Activated B cell treated with CpG ODN at 0.5 μM for 24 hours (primary cell): ENCODE measurements around the gene STXBP6. TPM values are rescaled to one million over a fixed set of nuclear protein-coding genes. Genes with fewer than 3 reads are reported as not detected.

Experiments
- ATAC-seq: fragments of 200-7000 bp; cut with Tn5 transposase; one replicate; pipeline ENCODE4 v1.10.0; 2021; ENCODE audit warnings: low read depth, mild to moderate bottlenecking, moderate library complexity
- CTCF ChIA-PET: fragments of 350-600 bp; sonication (Branson Sonifier 250); formaldehyde crosslinking; loops from one replicate; lab custom pipeline; 2021; ENCODE audit warnings: antibody characterized with exemption; lab: Charles Lee
- POLR2A ChIA-PET: fragments of 350-600 bp; sonication (Branson Sonifier 250); formaldehyde crosslinking; loops from one replicate; lab custom pipeline; 2021; ENCODE audit warnings: antibody characterized with exemption; lab: Charles Lee
- DNase-seq: peaks from one replicate; pipeline ENCODE4 v3.0.0; 2022
- H3K27ac Mint-ChIP-seq: one replicate; pipeline ENCODE4 v1.8.0; 2020; ENCODE audit warnings: mixed read lengths
- H3K27me3 Mint-ChIP-seq: one replicate; pipeline ENCODE4 v1.8.0; 2021; ENCODE audit warnings: mixed read lengths
- H3K36me3 Mint-ChIP-seq: one replicate; pipeline ENCODE4 v1.8.0; 2021; ENCODE audit warnings: low read depth, mixed read lengths
- H3K4me1 Mint-ChIP-seq: one replicate; pipeline ENCODE4 v1.8.0; 2021; ENCODE audit warnings: mixed read lengths
- H3K4me3 Mint-ChIP-seq: one replicate; pipeline ENCODE4 v1.8.0; 2020; ENCODE audit warnings: mild to moderate bottlenecking, mixed read lengths
- H3K9me3 Mint-ChIP-seq: one replicate; pipeline ENCODE4 v1.8.0; 2020; ENCODE audit warnings: mixed read lengths
- intact Hi-C: fragments of 100-400 bp; cut with micrococcal nuclease; formaldehyde crosslinking; loops from one replicate; pipeline ENCODE4 v1.15.1; 2024
- total RNA-seq: library from RNA; stranded (reverse); gene quantifications from 2 replicates; pipeline ENCODE4 v1.2.3, GENCODE V29; 2022
- TF ChIP-seq, protein P1 (sequence below): fragments of 200-600 bp; IDR thresholded peaks from one replicate; pipeline ENCODE4 v1.8.0; 2022; ENCODE audit warnings: antibody characterized with exemption, mild to moderate bottlenecking

STXBP6 gene
- total RNA-seq, 1 donor from 2014 or later, result 0.22 TPM

DNA sequence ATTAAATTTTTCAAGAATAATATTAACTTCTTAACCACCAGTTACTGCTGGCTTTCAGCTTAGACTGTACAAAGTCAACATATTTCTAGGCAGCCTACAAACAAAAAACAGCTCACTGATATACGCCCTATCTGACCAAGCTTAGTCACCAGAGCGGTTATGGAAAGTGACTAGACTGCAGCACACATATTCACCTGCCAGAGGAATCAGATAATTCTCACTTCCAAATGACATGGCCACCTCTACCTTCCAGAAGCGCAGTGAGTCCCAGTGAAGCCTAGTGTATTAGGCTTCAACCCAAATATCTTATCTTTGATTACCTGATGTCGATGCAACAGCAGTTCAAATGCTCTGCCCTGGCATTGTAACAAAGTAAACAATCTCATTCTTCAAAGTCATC, 8.5 kb downstream of the STXBP6 start:
- TF ChIP-seq, protein P1, sequence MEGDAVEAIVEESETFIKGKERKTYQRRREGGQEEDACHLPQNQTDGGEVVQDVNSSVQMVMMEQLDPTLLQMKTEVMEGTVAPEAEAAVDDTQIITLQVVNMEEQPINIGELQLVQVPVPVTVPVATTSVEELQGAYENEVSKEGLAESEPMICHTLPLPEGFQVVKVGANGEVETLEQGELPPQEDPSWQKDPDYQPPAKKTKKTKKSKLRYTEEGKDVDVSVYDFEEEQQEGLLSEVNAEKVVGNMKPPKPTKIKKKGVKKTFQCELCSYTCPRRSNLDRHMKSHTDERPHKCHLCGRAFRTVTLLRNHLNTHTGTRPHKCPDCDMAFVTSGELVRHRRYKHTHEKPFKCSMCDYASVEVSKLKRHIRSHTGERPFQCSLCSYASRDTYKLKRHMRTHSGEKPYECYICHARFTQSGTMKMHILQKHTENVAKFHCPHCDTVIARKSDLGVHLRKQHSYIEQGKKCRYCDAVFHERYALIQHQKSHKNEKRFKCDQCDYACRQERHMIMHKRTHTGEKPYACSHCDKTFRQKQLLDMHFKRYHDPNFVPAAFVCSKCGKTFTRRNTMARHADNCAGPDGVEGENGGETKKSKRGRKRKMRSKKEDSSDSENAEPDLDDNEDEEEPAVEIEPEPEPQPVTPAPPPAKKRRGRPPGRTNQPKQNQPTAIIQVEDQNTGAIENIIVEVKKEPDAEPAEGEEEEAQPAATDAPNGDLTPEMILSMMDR, result no peak
- H3K27ac Mint-ChIP-seq, result no peak overlapping the region
- H3K4me3 Mint-ChIP-seq, result no peak overlapping the region
- H3K36me3 Mint-ChIP-seq, result no peaks in the 10 kb centered on the region
- ChIA-PET POLR2A (no interaction called here), CTCF (no interaction called here)
- H3K9me3 Mint-ChIP-seq, result peaks cover 6% of the 10 kb centered on the region
- intact Hi-C loops, result no loop called here
- no peak for DNase-seq
- no peak for ATAC-seq
- peaks cover 9% of the 10 kb centered on the region for H3K27me3 Mint-ChIP-seq
- no peaks in the 10 kb centered on the region for H3K4me1 Mint-ChIP-seq

DNA sequence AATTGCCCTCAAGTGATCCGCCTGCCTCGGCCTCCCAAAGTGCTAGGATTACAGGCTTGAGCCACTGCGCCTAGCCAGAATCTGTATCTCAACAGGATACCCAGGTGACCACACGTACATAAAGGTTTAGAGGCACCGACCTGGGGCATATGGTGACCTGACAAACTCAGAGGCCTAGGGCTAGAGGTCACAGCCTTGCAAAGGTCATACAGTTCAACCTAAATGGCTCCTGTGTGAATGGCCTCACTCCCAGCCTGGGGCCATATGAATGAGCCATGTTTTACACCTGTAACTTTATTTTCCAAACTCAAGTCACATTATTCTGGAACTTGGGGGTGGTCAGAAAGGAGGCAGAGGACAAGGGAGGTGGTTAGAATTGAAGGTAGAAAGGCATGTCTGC, 10.0 kb downstream of the STXBP6 start:
- DNase-seq (no peak), ATAC-seq (no peak)
- TF ChIP-seq, protein P1, result no peak
- H3K27me3 Mint-ChIP-seq, result peaks cover 8% of the 10 kb centered on the region
- peaks cover 6% of the 10 kb centered on the region for H3K9me3 Mint-ChIP-seq
- intact Hi-C loops, result no loop called here
- ChIA-PET CTCF (no interaction called here), POLR2A (no interaction called here)
- H3K4me1 Mint-ChIP-seq, result no peaks in the 10 kb centered on the region
- no peak overlapping the region for H3K27ac Mint-ChIP-seq
- no peak overlapping the region for H3K4me3 Mint-ChIP-seq
- no peaks in the 10 kb centered on the region for H3K36me3 Mint-ChIP-seq

DNA sequence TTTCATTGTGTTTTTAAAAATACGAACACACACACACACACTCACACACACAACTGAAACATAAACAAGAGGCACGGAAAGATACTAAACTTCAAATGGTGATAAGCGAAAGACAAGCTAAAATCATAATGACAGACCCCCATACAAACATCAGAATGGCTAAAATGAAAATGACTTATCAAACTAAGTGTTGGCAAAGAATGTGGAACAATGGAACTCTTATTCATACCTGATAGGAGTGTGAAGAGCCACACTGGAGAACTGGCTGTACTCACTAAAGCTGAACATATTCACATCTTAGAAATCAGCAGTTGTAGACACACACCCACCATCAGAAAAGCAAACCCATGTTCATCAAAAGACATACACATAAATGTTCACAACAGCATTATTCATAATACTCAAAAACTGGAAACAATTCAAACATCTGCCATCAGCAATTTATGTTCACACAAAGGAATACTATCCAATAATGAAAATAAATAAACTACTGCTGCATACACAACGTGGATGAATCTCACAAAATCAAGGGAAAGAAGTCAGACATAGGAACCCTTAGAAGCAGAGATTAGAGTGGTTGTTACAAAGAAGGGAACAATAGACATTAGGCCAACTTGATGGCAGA, 11.8 kb downstream of the STXBP6 start:
- ATAC-seq (no peak), DNase-seq (no peak)
- Mint-ChIP-seq H3K27ac (no peak overlapping the region), H3K27me3 (peaks cover 4% of the 10 kb centered on the region), H3K4me3 (no peak overlapping the region), H3K36me3 (no peaks in the 10 kb centered on the region), H3K9me3 (peaks cover 6% of the 10 kb centered on the region), H3K4me1 (no peaks in the 10 kb centered on the region)
- intact Hi-C loops, result no loop called here
- ChIA-PET POLR2A (no interaction called here), CTCF (no interaction called here)
- TF ChIP-seq, protein P1, result no peak

DNA sequence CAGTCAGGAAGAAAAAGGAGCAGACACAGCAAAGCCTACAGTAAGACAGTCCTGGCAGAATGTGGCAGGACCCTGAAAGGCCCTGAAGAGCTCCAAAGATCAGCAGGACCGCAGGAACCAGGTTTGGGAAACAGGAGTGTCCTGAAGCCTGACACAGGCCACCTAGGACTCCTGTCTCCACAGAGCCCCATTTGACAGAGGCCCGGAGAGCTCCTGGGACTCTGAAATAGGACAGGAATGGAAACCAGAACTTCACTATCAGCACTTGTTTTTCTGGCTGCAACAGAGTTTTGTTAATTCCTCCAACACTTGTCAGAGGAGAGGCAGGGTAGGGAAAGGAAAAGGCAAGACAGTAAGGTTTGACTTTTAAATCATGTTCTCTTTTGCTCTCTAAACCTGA, 12.9 kb downstream of the STXBP6 start:
- intact Hi-C loops, result no loop called here
- H3K9me3 Mint-ChIP-seq, result peaks cover 6% of the 10 kb centered on the region
- no peaks in the 10 kb centered on the region for H3K36me3 Mint-ChIP-seq
- DNase-seq, result no peak
- H3K4me1 Mint-ChIP-seq, result no peaks in the 10 kb centered on the region
- ATAC-seq, result no peak
- H3K27ac Mint-ChIP-seq, result no peak overlapping the region
- H3K4me3 Mint-ChIP-seq, result no peak overlapping the region
- H3K27me3 Mint-ChIP-seq, result peaks cover 4% of the 10 kb centered on the region
- TF ChIP-seq, protein P1, result no peak
- ChIA-PET POLR2A (no interaction called here), CTCF (no interaction called here)

DNA sequence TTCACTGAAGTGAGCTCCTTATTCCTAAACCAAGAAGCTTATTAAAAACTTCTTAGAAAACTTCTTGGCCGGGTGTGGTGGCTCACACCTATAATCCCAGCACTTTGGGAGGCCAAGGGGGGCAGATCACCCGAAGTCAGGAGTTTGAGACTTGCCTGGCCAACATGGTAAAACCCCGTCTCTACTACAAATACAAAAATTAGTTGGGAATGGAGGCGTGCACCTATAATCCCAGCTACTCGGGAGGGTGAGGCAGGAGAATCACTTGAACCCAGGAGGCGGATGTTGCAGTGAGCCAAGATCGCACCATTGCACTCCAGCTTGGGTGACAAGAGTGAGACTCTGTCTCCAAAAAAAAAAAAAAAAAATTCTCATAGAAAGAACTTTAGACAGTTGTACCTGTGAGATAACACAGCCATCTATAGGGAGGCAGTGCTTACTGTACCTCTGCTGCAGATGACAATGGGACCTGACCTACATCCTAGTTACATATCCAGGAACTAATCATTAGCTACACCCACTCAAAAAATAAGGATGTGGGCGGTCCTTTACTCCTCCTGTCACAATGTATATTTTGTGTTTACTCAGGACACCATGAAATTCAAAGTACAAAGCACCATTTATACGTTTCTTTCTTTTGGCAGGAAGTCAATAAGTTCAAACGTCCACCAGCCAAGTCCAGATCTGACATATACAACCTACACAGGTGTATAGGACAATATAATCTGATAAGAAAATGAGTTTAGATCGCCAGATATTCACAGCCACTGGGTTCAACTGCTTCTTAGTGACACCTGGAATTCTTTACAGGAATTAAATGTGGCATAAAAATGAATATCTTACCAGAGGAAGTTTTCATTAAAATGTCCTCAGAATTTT, 14.9 kb downstream of the STXBP6 start:
- H3K9me3 Mint-ChIP-seq, result peaks cover 6% of the 10 kb centered on the region
- ChIA-PET CTCF (no interaction called here), POLR2A (no interaction called here)
- TF ChIP-seq, protein P1, result no peak
- H3K36me3 Mint-ChIP-seq, result no peaks in the 10 kb centered on the region
- H3K27ac Mint-ChIP-seq, result no peak overlapping the region
- ATAC-seq (no peak), DNase-seq (no peak)
- intact Hi-C loops, result no loop called here
- no peak overlapping the region for H3K4me3 Mint-ChIP-seq
- H3K27me3 Mint-ChIP-seq, result peaks cover 4% of the 10 kb centered on the region
- H3K4me1 Mint-ChIP-seq, result no peaks in the 10 kb centered on the region
